GF-D8 (cell line): ENCODE results near the gene RHBDF2.
"Not testable (repeated sequence)": the region's sequence is repeated elsewhere in the genome, so short reads cannot be mapped to it uniquely, and the experiment has no call there.

Source experiments
- DNase-seq: peaks from one replicate; lab custom pipeline; 2025; lab: John Stamatoyannopoulos, UW

Gene RHBDF2

GRCh38 chr17:76524598-76525512 is 23.6 kb upstream of the RHBDF2 start:
- no peak for DNase-seq

GRCh38 chr17:76523084-76524037 is 22.1 kb upstream of the RHBDF2 start:
- DNase-seq = no peak

- not testable (repeated sequence) for DNase-seq
Observed at GRCh38 chr17:76521683-76522082, 20.5 kb upstream of the RHBDF2 start.

GRCh38 chr17:76521262-76521661 is 20.0 kb upstream of the RHBDF2 start:
- DNase-seq = no peak

- no peak for DNase-seq
Observed at GRCh38 chr17:76519048-76519966, 18.1 kb upstream of the RHBDF2 start.

GRCh38 chr17:76517638-76518038 is 16.4 kb upstream of the RHBDF2 start:
- DNase-seq = no peak

GRCh38 chr17:76515274-76515949 is 14.2 kb upstream of the RHBDF2 start:
- DNase-seq = peak; percentile 57

GRCh38 chr17:76514355-76514754 is 13.1 kb upstream of the RHBDF2 start:
- not testable (repeated sequence) for DNase-seq

GRCh38 chr17:76513306-76513692 is 12.1 kb upstream of the RHBDF2 start:
- DNase-seq = no peak

- DNase-seq = no peak
Observed at GRCh38 chr17:76512366-76513305, 11.4 kb upstream of the RHBDF2 start.

GRCh38 chr17:76511668-76512365 is 10.6 kb upstream of the RHBDF2 start:
- no peak for DNase-seq

- no peak for DNase-seq
Observed at GRCh38 chr17:76510831-76511244, 9.6 kb upstream of the RHBDF2 start.

- not testable (repeated sequence) for DNase-seq
Observed at GRCh38 chr17:76508472-76509063, 7.3 kb upstream of the RHBDF2 start.

GRCh38 chr17:76506408-76507345 is 5.5 kb upstream of the RHBDF2 start:
- peak; percentile 21 for DNase-seq

GRCh38 chr17:76504117-76504516 is 2.9 kb upstream of the RHBDF2 start:
- no peak for DNase-seq

- peak; percentile 39 for DNase-seq
Observed at GRCh38 chr17:76502341-76503211, 1.4 kb upstream of the RHBDF2 start.
